Measurements from ENCODE around the gene LTN1. TPM values are rescaled to one million over a fixed set of nuclear protein-coding genes. Genes with fewer than 3 reads are reported as not detected.

Gene LTN1
- polyA plus RNA-seq, 3 donors: 6.0 to 14.0 (median 11.7) TPM

DNA sequence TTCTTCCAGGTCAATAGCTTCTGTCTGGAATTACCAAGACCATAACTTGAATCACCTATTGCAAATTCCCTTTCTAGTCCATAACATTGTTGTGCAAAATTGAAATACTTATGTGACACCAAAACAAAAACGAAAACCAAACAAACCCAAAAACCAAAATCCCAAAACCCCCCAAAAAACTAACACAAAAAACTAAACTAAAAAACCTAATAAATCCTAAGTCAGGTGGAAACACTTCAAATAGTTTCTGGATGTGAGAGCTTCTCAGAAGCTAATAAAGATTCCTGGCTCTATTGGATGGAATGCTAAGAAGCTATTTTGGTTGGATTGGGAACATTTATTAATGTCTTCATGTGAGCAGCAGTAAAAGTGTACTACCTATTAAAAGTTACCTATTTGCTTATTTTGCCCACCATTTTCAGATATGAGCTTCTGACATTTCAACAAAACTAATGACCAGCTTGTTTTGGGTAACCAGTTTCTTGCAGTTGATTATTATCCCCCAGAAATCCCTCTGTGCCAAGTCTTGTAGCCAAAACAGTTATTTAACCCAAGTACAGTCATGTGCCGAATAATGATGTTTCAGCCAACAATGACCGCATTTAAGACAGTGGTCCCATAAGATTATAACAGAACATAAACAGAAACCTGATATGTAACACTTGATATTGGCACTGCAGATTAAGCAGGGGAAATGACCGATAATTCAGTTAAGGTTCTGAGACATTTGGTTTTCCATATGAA lies 76.4 kb downstream of the LTN1 start:
- peaks cover 0 to 5% of the 10 kb centered on the region in 2 donors for H3K36me3 ChIP-seq (replicated peaks in 1 of 2; ENCODE audit: control insufficient read depth in 1 of 2, insufficient read depth in 2 of 2, low read length in 2 of 2)
- no peaks in the 10 kb centered on the region for H3K9me3 Mint-ChIP-seq
- no peaks in the 10 kb centered on the region for H4K20me1 ChIP-seq (ENCODE audit: insufficient read depth, low read length)
- no peaks in the 10 kb centered on the region for H3K27me3 ChIP-seq (ENCODE audit: control insufficient read depth in 2 of 2, insufficient read depth in 2 of 2, low read length in 2 of 2)
- intact Hi-C loops (cut with micrococcal nuclease): no loop called here
- H3K9ac ChIP-seq (ENCODE audit: insufficient read depth, low read length, poor library complexity, severe bottlenecking): no peak overlapping the region
- no peaks in the 10 kb centered on the region for H3K79me2 ChIP-seq (ENCODE audit: insufficient read depth, low read length)
- H3K4me2 ChIP-seq (replicated peaks; ENCODE audit: extremely low read depth, low read length, poor library complexity, severe bottlenecking): no peak overlapping the region
- H3K4me1 Mint-ChIP-seq: no peaks in the 10 kb centered on the region
- H3K4me3 Mint-ChIP-seq: no peak overlapping the region
- no peak overlapping the region for H3K4me3 ChIP-seq (replicated peaks in 1 of 3; ENCODE audit: low read depth in 2 of 3, low read length in 3 of 3)
- no CpG with 5 or more reads among the region's 4 CpGs for WGBS (ENCODE audit: insufficient coverage)
- DNase-seq: no peak
- no peak overlapping the region for H3K27ac Mint-ChIP-seq
- H2AFZ ChIP-seq (ENCODE audit: insufficient read depth, low read depth, low read length, poor library complexity, severe bottlenecking): no peak overlapping the region
- H3K27ac ChIP-seq (ENCODE audit: low read depth in 1 of 2, low read length in 2 of 2): no peak overlapping the region
- H3K36me3 Mint-ChIP-seq: peaks cover 3 to 7% of the 10 kb centered on the region in 2 donors
- peaks cover 0 to 1% (median 0%) of the 10 kb centered on the region in 3 donors for H3K27me3 Mint-ChIP-seq (ENCODE audit: low read depth in 3 of 3)
- TF ChIP-seq, protein P1, sequence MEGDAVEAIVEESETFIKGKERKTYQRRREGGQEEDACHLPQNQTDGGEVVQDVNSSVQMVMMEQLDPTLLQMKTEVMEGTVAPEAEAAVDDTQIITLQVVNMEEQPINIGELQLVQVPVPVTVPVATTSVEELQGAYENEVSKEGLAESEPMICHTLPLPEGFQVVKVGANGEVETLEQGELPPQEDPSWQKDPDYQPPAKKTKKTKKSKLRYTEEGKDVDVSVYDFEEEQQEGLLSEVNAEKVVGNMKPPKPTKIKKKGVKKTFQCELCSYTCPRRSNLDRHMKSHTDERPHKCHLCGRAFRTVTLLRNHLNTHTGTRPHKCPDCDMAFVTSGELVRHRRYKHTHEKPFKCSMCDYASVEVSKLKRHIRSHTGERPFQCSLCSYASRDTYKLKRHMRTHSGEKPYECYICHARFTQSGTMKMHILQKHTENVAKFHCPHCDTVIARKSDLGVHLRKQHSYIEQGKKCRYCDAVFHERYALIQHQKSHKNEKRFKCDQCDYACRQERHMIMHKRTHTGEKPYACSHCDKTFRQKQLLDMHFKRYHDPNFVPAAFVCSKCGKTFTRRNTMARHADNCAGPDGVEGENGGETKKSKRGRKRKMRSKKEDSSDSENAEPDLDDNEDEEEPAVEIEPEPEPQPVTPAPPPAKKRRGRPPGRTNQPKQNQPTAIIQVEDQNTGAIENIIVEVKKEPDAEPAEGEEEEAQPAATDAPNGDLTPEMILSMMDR (IDR thresholded peaks at IDR 0.05): no peak
- H3K4me1 ChIP-seq (ENCODE audit: control insufficient read depth in 1 of 2, insufficient read depth in 2 of 2, low read length in 2 of 2): no peaks in the 10 kb centered on the region
- H3K9me3 ChIP-seq (replicated peaks in 1 of 2; ENCODE audit: control insufficient read depth in 1 of 2, insufficient read depth in 1 of 2, low read length in 2 of 2): no peaks in the 10 kb centered on the region

GRCh38 chr21:28913071-28913470 lies 79.6 kb downstream of the LTN1 start:
- Histone ChIP-seq H3K9ac (ENCODE audit: insufficient read depth, low read length, poor library complexity, severe bottlenecking) (no peak overlapping the region), H3K36me3 (replicated peaks in 1 of 2; ENCODE audit: control insufficient read depth in 1 of 2, insufficient read depth in 2 of 2, low read length in 2 of 2) (no peaks in the 10 kb centered on the region), H3K4me3 (replicated peaks in 1 of 3; ENCODE audit: low read depth in 2 of 3, low read length in 3 of 3) (no peak overlapping the region), H3K27me3 (ENCODE audit: control insufficient read depth in 2 of 2, insufficient read depth in 2 of 2, low read length in 2 of 2) (no peaks in the 10 kb centered on the region), H3K79me2 (ENCODE audit: insufficient read depth, low read length) (no peaks in the 10 kb centered on the region), H3K4me2 (replicated peaks; ENCODE audit: extremely low read depth, low read length, poor library complexity, severe bottlenecking) (no peak overlapping the region), H4K20me1 (ENCODE audit: insufficient read depth, low read length) (no peaks in the 10 kb centered on the region), H3K27ac (ENCODE audit: low read depth in 1 of 2, low read length in 2 of 2) (no peak overlapping the region), H3K4me1 (ENCODE audit: control insufficient read depth in 1 of 2, insufficient read depth in 2 of 2, low read length in 2 of 2) (no peaks in the 10 kb centered on the region), H3K9me3 (replicated peaks in 1 of 2; ENCODE audit: control insufficient read depth in 1 of 2, insufficient read depth in 1 of 2, low read length in 2 of 2) (no peaks in the 10 kb centered on the region), H2AFZ (ENCODE audit: insufficient read depth, low read depth, low read length, poor library complexity, severe bottlenecking) (no peak overlapping the region)
- no peak overlapping the region for H3K4me3 Mint-ChIP-seq
- no peaks in the 10 kb centered on the region for H3K4me1 Mint-ChIP-seq
- no CpG with 5 or more reads among the region's 2 CpGs for WGBS (ENCODE audit: insufficient coverage)
- intact Hi-C loops (cut with micrococcal nuclease): no loop called here
- H3K27ac Mint-ChIP-seq: no peak overlapping the region
- peaks cover 0 to 3% of the 10 kb centered on the region in 2 donors for H3K36me3 Mint-ChIP-seq
- TF ChIP-seq, protein P1 (IDR thresholded peaks at IDR 0.05): no peak
- H3K27me3 Mint-ChIP-seq (ENCODE audit: low read depth in 3 of 3): peaks cover 0 to 3% (median 3%) of the 10 kb centered on the region in 3 donors
- DNase-seq: no peak
- peaks cover 0 to 2% (median 0%) of the 10 kb centered on the region in 7 donors for H3K9me3 Mint-ChIP-seq
